Activated naive CD4-positive, alpha-beta T cell (primary cell): ENCODE measurements around the gene NFATC1.

ENCODE experiments used
- DNase-seq, 4 experiments: peaks; one replicate each; lab custom pipeline; 2025; lab: John Stamatoyannopoulos, UW

The NFATC1 gene

GRCh38 chr18:79458131-79458838 is 62.6 kb downstream of the NFATC1 start:
- DNase-seq, result no peak

DNA sequence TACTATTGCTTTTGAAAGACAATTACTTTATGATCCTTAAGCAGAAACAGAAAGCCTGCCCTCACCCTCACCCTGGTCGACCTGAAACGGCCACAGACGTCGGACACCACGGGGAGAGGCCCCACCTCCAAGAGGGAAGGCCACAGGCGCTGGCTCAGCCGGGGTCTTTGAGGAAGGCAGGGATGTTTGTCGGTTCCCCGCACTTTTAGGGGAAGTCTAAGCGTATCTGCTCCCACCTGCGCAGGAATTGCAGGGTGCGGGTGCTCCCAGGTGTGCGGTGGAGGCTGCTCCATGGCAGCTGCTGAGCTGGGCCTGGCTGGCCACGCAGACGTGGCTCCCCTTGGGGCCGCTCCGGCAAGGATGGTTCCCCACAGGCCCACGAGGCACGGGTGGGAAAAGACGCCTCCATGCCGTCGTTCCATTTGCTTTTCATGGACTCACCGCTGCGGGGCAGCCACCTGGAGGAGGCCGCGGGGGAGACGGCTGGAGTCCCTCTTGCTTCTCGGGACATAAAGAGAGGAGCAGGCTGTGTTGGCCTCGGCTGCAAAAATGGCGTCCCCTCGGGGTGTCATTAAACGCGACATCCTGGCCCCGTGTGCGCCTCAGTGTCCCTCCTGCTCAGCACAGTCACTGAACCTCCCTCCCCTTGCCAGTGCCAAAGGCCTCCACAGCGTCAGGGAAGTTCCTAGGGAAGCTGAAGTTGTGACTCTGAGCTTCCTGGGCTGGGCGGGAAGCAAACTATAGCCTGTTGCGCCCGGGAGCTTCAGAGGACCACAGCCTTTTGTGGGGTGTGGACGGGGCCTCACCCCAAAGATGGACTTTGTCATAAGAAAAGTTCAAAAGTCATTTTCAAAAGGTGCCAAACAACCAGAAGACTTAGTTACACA is 63.4 kb downstream of the NFATC1 start:
- DNase-seq, result no peak

GRCh38 chr18:79459946-79460480 is 64.3 kb downstream of the NFATC1 start:
- DNase-seq, result no peak

DNA sequence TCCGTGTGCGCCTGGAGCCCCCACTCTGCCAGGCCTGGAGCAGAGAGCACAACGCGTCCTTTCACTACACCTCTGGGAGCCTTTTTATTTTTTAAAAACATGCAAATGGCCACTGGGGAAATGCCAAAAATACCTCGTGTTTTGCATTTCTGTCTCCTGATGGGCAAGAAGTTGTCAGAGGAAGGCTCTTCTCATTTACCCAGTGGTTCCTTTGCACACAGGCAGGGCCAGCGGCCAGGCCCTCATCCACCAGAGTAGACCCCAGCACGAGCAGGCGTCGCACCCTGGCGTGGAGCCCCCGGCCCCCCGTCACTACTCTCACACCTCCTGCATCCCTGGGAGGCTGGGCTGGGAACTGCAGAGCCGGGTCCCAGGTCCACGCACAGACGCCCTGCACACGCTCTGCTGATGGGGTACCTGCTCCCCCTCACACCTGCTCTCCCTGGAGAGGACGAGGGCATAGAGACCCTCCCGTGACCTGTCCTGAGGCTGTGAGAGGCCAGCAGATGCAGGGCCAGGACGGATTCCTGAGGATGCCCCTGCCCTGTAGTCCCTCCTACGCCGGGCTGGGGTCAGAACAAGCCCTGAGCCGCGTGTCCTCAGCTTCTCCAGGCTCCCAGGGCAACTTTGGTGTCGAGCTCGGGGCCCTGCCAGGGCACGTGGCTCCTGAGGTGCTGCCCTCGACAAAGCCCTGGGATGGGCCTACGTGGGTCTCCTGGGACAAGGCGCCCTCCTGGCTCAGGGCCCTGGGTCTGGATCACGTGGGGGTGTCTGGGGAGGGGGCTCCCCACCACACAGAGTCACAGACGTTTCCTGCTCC is 65.0 kb downstream of the NFATC1 start:
- DNase-seq, result no peak

DNA sequence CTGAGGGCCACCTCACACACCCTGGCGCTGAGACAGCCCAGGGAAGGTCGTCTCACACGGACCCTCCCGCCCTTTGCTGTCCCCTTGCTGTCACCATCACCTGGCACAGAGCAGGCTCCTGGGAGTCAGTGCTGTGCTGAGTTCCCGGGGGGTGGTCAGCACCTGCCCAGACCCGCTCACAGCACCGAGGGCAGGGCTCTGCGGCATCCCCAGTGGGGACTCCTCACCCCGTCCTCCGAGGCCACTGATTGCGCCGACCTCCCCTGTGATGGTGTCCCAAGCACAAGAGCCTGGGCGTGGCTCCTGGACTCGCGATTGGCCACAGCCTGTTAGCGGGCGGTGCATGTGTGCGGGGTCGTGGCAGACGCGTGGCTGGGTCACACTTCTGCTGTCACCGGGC is 65.9 kb downstream of the NFATC1 start:
- DNase-seq, result no peak

DNA sequence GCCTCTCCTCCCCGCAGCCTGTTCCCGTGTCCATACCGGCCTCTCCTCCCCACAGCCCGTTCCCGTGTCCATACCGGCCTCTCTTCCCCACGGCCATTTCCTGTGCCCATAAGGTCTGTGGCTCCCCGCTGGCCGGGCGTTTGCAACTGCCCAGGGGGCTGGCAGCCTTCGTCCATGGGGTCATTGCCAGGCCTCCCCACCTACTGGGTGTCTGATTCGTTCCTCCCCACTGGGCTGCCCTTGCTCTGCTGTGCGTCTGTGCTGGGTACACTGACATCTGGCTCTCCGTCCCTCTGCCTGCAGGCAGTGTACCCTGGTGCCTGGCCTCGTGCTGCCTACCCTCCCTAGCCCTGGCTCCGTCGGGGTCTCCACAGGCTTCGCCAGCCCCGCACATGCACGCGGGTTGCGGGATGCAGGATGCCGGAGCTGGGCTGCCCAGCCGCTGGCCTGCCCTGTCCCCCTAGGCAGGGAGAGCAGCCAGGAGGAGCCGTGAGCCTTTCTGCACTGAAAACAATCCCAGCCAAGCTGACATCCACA is 67.8 kb downstream of the NFATC1 start:
- no peak for DNase-seq

GRCh38 chr18:79465392-79465991 is 69.8 kb downstream of the NFATC1 start:
- no peak for DNase-seq

DNA sequence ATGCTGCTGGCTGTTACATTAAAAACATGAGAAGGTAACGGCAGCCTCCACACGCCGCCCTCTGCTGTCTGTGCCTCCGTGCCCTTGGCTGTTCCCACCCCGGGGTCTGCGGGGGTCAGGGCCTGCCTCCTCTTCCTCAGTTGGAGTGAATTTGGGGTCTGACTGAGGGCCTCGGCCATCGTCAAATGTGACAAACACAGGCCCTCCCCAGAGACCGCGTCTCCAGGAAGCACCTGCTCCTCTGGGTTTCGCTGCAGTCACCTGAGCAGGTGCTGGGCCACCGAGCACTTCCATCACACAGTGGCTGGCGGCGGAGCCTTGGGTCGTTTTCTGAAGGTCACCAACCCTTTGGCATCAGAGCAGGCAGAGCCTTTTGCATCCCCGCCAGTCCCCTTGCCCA is 70.9 kb downstream of the NFATC1 start:
- DNase-seq, result no peak

GRCh38 chr18:79467126-79467525 is 71.4 kb downstream of the NFATC1 start:
- DNase-seq, result no peak

GRCh38 chr18:79468119-79468789 is 72.5 kb downstream of the NFATC1 start:
- no peak for DNase-seq

GRCh38 chr18:79469309-79469708 is 73.6 kb downstream of the NFATC1 start:
- no peak for DNase-seq

GRCh38 chr18:79469751-79470505 is 74.2 kb downstream of the NFATC1 start:
- DNase-seq, result no peak

DNA sequence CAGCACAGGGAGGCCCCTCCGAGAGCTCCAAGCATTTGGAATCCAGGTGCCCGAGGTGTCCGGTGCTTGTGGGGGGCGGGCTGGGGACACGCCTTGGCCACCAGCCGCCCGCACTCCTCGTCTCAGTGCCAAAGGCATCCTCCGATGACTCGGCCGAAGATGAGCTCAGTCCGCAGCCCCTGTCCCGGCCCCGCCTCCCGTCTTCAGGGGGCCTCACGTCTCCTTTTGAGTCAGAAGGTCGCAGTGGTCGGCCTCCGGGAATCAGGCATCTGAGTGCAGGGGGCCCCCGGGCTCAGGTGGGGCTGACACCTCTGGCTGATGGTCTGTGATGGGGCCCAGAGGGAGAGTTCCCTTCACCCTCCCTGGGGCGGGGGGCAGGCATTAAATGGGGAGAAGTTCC is 74.8 kb downstream of the NFATC1 start:
- no peak for DNase-seq

DNA sequence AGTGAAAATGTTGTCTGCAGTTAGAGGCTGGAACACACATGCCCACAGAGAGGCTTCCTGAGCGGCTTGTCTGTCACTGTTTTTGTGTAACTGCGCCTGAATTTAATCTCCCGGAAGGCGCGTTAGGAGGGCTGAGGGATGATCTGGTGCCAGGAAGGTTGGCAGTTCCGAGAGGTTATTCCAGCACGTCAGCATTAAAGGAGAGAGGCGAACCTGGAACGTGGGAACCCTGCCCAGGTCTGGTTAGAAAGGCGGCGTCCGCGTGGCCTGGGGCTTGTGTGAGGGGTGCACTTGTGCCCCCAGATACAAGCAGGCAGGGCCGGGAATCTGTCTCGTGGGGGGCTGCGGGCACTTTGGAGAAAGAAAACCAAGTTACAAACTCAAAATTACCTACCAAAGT is 75.3 kb downstream of the NFATC1 start:
- no peak for DNase-seq

DNA sequence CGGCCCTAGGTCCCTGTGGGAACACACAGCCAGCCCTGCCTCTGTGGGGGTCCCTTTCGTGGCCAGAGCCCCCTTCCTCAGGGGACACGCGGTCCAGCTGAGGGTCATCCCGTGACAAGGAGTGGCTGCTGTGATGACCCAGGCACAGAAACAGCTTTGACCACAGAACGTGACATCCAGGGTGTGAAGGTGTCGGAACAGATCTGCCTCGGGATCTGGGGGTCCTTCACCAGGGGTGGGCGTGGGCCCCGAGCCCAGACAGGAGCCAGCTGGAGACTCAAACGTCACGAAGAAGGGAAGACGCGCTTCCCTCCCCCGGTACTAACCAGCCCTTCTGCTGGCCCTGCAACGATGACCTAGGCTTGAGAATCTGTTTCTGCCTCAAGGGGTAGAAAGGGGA is 75.9 kb downstream of the NFATC1 start:
- DNase-seq, result no peak

GRCh38 chr18:79472176-79472575 is 76.4 kb downstream of the NFATC1 start:
- no peak for DNase-seq

DNA sequence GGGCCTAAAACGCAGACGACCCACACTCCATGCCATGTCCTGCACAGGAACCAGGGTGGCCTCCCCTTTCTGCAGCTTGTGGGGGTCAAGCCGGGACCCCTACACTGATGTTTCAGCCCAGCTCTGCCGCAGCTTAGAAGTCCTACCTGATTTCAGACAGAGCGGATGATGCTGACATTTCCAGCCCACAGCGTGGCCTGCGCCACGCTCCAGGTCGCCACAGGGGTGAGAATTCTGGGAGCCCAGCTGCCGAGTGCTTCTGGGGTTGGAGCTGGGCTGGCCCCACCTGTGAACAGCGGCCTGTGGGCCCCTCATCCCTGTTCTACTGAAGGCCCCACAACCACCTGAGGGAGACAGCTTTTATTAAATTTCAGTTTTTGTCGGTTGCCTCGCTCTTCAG is 77.2 kb downstream of the NFATC1 start:
- DNase-seq, result no peak

DNA sequence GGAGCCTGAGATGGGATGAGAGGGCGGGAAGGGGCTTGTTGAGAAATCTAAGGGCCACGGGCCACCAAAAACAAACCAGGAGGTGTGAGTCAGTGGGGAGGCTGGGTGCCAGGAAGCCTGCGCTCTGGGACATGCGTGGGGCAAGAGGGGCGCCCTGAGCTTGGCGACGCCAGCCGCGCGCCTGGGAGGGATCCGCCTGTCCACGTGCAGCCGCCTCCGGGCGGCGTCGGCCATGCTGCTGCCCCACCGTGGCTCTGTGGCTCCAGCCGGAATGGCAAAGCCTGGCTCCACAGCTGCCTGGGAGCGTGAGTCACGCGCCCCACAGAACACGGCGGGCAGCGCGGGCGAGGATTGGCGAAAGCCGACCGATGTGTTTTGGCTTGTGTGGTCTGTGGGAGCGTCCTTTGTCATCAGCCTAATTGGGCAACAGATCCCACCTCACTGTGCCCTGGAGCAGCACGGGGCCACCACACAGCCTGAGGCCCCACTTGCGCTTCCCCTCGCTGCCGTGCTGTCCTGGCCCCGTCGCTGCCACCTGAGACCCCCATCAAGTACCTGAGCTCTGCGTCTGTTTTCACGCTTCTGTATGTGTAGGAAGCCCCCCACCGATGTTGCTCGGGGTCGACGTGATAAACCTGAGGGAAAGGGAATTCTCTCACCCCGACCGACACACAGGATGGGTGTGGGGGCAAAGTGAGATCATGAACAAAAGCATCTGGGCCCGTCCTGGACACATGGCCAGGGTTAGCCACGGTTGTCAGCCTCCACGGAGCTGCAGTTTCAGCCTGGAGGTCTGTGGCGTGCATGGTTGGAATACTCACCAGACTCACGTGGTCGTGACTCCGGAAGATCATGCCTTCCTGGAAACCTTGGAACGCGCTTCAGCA is 80.5 kb downstream of the NFATC1 start:
- no peak for DNase-seq

DNA sequence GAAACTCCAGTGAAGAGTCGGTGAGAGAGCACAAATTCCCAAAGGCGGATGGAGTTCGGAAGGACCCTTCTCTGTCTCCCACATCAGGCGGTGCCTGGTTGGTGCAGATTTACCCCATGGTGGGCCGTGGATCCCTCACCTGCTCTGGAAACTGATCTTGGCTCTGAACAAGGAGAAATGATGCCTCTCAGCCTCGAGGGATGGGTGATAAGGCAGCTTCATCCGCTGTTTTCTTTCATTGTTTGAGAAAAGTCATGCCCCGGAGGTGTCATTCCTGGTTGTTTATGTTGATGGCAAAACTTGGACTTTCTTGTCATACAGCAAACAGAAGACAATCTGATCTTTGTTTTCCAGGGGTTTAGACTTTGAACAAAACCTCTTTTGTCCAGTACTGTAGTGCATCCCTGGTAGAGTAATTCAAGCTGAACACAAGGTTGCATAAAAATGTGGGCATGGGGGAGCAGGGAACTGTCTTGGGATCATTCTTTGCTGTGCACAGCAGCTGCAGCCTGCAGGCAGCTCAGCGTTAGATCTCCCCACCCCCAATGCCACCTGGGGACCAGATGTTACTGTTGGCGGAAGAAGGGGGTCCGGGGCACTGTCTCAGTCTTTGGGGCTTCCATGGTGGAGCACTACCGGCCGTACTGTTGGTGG is 81.3 kb downstream of the NFATC1 start:
- no peak for DNase-seq
